ENCODE data around the gene SULT4A1.

DNA sequence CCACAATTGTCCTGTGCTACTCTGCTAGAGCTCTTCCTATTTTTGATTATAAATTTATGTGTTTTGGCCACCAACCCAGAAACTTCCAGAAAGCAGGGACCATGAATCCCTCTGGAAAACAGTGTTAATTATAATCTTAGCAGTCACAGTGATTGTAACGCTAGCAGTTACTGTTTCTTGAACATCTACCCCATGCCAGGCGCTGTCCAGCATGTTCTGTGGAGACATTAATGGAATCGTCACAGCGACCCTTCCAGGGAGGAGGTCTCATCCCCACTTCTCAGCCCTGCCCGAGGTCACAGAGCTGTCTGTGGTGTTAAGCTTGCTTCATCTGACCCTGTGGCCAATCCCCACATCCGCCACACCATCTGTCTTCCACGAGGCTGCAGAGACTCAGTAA is 43.4 kb upstream of the SULT4A1 start:
- TF ChIP-seq, protein P1, sequence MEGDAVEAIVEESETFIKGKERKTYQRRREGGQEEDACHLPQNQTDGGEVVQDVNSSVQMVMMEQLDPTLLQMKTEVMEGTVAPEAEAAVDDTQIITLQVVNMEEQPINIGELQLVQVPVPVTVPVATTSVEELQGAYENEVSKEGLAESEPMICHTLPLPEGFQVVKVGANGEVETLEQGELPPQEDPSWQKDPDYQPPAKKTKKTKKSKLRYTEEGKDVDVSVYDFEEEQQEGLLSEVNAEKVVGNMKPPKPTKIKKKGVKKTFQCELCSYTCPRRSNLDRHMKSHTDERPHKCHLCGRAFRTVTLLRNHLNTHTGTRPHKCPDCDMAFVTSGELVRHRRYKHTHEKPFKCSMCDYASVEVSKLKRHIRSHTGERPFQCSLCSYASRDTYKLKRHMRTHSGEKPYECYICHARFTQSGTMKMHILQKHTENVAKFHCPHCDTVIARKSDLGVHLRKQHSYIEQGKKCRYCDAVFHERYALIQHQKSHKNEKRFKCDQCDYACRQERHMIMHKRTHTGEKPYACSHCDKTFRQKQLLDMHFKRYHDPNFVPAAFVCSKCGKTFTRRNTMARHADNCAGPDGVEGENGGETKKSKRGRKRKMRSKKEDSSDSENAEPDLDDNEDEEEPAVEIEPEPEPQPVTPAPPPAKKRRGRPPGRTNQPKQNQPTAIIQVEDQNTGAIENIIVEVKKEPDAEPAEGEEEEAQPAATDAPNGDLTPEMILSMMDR (IDR thresholded peaks at IDR 0.05; ENCODE audit: insufficient read depth, low read length, poor library complexity, severe bottlenecking), result no peak
- no peak for TF ChIP-seq EZH2phosphoT487 (conservative IDR thresholded peaks at IDR 0.05; ENCODE audit: low read length)

Data from SU-DHL-6 (cell line).